Activated T-cell treated with anti-CD3 and anti-CD28 coated beads for 48 hours (primary cell): ENCODE results near the gene ARHGEF12.
A peak's percentile ranks its signal among the peaks of the same experiment; 100 is the strongest.

Experiments used
- DNase-seq: peaks from one replicate; pipeline ENCODE4 v3.0.0-alpha.2; 2020; ENCODE audit warnings: low read depth

Gene ARHGEF12, protein sequence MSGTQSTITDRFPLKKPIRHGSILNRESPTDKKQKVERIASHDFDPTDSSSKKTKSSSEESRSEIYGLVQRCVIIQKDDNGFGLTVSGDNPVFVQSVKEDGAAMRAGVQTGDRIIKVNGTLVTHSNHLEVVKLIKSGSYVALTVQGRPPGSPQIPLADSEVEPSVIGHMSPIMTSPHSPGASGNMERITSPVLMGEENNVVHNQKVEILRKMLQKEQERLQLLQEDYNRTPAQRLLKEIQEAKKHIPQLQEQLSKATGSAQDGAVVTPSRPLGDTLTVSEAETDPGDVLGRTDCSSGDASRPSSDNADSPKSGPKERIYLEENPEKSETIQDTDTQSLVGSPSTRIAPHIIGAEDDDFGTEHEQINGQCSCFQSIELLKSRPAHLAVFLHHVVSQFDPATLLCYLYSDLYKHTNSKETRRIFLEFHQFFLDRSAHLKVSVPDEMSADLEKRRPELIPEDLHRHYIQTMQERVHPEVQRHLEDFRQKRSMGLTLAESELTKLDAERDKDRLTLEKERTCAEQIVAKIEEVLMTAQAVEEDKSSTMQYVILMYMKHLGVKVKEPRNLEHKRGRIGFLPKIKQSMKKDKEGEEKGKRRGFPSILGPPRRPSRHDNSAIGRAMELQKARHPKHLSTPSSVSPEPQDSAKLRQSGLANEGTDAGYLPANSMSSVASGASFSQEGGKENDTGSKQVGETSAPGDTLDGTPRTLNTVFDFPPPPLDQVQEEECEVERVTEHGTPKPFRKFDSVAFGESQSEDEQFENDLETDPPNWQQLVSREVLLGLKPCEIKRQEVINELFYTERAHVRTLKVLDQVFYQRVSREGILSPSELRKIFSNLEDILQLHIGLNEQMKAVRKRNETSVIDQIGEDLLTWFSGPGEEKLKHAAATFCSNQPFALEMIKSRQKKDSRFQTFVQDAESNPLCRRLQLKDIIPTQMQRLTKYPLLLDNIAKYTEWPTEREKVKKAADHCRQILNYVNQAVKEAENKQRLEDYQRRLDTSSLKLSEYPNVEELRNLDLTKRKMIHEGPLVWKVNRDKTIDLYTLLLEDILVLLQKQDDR (N-terminal part only)

DNA sequence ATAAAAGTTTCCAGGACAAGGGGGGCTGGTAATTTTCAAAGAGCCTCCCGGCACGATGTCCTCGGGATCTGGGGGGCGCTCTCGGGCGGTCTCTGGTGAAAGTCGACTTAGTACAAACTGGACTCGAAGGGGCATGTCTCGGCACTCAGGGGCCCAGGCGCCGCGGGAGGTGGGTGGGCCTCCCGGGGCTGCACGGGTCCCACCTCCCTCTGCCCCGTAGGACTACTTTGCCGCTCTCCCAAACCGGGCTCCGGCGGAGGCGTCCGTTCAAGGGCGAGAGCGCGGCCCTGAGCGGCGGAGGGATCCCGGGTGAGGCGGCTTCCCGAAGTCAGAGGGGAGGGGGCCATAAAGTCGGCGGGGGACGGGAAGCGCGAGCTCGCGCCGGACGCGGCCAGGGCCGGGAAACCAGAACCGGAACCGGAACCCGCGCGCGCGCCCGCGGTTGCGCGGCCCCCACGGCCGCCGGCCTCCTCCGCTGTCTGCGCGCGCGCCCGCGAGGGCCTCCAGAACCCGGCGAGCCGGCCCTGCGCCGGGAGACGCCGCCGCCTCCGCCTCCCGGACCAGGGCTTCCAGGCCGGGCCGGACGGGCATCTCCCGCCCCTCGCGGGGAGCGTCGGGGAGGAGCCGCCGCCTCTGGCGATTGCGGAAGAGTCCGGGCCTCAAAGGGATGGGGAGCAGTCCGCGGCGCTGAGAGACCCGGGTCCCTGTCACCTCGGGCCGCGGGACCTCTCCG, at the start of gene ARHGEF12:
Gene ARHGEF12, plus strand, starts transcription at position 506 of the 733 bp plus-strand sequence. CDS start 831 bp downstream, outside the sequence.
- DNase-seq, result peak; percentile 83

DNA sequence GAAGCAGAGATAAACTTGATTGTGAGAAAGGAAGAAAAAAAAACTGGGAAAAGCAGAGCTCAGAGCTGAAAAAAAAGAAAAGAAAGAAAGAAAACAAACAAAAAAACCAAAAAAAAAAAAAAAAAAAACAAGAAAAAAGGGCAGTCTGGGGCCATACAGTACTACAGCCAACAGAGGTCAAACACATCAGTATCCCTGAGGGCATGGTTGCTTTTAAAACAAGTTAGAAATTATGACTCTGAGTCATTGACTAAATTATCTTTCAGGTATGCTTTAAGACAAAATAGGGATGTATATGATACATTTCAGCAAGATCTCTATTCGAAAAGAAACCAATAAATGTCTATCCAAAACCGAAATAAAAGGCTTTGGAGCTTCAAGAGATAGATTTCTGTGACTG, 48.2 kb upstream of the ARHGEF12 start:
- DNase-seq, result no peak

DNA sequence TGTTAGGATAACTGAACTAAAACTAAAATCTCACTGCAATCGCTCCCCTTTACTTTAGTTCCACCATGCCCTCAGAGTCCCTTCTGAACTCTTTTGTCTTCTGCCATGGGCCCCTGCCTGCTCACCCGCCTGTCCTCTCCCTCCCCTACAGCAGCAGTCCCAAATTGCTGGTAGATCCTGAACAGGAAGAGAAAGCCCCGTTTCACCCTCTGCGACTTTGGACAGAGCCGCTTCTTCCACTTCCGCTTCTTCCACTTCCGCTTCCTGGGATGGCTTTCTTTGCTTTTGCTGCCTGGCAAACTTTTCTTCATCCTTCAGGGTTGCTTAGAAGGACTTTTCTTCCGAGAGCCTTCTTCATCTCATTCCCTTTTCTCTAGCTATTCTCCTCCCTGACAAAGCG, 46.8 kb upstream of the ARHGEF12 start:
- DNase-seq, result no peak

DNA sequence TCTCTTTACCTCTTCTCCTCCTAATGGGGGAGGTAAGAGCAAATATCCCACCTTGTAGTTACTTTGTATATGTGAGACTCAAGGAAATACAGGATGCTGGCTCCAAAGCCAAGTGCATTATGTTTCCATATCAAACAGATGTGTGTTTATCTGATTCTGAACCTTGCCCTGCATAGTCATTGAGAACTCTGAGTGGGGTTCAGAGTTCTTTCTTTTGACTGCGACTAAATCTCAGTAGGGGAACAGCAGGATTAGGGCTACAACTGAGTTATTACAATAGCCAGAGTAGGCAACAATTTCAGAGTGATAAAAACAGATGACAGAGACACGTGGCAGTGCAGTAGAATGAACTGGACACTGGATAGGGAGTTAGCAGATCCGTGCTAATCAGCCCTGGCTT, 45.3 kb upstream of the ARHGEF12 start:
- no peak for DNase-seq

DNA sequence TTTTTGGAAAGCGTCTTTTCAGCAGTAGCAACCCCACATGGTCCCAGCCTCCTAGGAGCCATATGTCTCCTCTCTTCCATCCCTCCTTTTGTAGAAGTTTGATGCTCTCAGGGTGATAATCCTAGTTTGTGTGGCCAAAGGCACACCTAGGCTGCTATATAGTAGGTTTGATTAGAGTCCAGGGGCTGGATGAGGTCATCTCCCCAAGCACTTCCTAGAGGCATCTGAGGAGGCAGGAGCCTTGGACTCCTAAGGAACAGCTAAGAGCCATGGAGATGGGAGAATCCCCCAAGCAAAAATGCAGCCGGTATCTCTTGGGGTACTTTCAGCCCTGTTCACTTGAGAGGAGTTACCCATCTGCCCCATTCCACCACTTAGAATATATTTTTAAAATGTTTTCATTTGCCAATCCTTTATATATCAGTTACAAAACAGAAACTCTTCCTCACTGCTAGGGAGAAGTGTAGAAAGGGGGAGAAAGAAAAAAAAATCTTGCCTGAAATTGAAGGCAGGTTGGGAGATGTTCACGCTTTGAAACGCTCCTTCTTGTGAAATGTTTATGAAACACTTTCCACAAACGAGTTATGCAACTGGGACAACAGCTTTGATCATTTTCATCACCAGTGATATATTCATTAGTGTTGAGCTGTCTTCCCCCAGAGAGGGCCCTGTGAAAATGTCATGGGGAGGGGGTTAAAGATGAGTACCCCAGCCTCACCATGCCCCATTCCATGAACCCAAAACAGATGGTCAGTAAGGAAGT, 43.0 kb upstream of the ARHGEF12 start:
- no peak for DNase-seq

DNA sequence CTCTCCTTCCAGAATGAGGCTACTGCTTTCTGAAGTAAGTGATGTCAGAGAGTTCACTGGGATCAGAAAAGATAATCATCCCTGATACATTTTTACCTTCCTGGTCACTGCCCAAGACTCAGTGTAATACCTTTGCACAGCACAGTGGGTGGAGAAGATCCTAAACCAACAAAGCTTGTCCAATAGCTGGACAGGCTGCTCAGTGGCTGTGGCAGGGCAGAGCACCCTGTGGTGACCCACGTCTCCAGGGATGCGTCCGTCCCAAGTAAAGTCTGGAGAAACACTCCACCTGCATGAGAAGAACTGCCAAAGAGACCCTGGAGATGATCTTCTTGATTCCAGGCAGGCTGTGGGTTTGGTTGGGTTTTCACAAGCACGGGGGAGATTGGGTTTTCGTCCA, 42.1 kb upstream of the ARHGEF12 start:
- DNase-seq, result no peak

DNA sequence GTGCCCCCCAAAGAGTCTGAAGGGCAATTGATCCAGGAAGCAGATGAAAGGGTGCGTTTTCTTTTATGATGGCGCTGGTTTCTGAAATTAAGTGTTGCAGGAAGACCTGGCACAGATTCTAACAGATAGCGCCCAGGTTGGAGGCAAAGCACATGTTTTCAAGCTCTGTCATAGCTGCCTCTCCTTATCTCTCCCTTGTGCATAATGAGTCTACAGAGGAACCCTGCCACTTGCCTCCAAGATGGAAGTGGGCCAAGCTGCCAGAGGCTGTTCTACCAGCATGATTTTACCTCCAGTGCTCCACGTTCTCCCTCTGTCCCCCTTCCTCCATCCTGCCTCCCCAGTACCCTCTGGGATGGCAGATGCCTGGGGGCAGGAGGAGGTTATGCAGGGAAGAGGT, 41.1 kb upstream of the ARHGEF12 start:
- no peak for DNase-seq

DNA sequence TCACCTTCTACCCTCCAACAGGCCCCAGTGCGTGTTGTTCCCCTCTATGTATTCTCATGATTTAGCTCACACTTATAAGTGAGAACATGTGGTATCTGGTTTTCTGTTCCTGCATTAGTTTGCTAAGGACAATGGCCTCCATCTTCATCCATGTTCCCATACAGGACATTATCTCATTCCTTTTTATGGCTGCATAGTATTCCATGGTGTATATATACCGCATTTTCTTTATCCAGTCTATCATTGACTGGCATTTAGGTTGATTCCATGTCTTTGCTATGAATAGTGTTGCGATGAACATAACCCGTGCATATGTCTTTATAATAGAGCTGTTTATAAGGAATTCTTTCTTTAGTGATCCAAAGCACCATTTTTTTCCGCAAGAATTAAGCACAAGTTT, 39.7 kb upstream of the ARHGEF12 start:
- no peak for DNase-seq

DNA sequence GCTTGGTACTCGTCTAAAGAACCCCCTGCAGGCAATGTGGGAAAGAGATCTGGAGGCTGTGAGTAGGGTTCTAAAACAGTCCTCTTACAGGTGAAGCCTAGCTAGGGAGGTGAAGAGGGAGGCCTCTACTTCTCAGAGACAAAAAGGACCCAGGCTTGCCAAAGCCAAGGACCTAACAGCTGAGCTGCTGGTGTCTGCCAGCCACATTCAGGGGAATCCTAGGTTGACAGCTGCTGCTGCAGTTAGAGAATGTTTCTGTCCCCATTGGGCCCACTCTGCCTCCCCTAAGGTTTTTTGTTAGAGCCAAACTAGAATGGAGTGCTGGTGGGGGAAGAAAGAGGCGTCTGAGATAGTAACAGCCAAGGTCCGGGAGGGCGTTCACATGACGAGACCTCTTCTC, 37.8 kb upstream of the ARHGEF12 start:
- DNase-seq, result no peak

DNA sequence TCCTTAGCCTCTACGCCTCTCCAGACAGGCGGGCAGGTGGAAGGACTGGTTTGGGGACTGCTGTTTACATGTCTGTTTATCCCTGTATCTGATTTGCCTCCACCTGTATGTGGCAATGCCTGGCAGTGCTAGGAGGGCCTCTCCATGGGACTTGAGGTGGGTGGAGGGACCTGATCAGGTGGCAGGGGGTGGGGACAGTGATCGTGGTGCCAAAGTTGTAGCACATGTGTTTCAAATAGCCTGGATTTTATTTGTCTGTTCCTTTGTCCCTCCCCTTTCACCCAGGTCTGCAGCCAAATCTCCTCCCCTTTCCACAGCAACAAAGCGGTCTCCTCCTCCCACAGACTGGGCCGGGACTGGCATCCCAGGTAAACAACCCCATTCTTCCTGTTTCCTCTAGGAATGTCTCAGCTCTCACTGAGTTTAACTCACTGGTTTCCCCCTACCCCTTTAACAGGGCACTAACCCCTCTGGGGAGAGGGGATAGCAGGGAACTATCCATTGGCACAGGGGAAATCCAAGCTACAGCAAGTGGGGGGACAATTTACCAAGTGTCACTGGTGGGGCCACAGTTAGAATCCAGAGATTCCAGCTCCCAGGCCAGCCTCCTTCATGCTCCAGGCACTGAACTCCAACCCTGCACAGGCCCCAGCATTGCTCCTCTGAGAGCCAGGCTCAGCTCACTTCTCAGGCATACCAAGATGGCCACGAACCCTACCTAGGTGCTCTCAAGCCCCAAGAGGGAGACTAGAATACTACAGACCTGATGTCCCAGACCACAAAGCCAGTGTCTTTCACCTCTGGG, 34.0 kb upstream of the ARHGEF12 start:
- no peak for DNase-seq

DNA sequence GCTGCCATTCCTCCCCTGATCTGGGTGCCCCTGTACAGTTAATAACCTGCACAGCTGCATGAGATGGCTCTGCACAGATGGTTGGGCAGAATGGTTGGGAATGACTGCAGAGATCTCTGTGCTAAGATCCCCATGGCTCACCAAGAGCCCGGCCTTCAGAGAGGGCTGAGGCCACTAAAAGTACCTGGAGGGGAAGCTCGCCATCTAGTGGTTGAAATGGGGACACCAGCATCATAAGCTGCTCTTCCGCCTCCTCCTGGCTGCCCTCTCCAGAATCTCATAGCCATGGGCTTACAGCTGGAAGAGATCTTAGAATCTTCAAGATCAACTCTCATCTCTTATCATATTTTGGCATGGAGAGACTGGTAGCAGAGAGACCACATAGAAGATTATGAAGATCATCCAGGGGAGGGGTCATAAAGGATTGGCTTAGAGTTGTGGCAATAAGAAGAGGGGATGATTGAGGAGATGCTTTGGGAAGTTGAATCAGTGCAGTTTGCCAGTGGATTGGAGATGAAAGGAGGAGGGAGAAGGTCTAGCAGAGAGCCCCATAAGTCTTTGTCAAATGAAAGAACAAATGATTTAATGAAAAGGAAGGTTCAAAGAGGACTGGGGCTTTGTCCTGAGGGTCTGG, 33.1 kb upstream of the ARHGEF12 start:
- DNase-seq, result peak; percentile 27

DNA sequence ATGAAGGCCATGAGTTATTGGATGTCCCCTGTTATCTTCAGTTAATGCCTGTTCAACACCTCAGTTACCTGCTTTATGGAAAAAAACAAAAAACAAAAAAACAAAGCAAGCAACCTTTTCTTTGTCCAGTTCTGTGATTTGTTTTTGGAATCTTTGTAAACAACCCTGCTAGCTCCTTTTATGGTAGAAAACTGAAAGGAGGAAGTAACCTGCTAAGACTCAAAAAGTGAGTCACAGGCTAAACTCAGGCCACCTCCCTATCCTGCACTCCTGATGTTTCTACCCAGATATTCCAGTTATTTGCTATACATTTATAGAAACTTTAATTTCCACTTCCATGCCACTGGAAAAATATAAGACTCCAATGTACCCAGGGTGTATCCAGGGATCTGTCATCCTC, 31.7 kb upstream of the ARHGEF12 start:
- DNase-seq, result no peak

DNA sequence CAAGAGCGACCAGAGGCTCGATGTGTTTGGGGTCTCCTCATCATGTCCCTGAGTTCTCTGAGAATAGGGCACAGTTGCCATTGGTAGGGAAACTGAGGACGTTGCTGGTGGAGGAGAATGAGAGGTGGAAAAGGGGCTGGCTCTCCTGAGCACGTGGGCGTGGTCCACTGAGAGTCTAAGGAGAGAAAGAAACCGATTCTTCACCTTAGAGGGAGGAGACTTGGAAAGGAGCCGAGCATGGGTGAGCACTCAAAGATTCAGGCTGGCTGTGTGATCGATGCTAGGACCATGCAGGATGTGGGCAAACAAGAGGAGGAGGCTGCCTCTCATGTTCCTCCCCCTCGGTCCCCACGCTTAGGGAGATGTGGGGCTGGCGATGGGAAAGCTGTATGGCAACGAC, 30.9 kb upstream of the ARHGEF12 start:
- no peak for DNase-seq

DNA sequence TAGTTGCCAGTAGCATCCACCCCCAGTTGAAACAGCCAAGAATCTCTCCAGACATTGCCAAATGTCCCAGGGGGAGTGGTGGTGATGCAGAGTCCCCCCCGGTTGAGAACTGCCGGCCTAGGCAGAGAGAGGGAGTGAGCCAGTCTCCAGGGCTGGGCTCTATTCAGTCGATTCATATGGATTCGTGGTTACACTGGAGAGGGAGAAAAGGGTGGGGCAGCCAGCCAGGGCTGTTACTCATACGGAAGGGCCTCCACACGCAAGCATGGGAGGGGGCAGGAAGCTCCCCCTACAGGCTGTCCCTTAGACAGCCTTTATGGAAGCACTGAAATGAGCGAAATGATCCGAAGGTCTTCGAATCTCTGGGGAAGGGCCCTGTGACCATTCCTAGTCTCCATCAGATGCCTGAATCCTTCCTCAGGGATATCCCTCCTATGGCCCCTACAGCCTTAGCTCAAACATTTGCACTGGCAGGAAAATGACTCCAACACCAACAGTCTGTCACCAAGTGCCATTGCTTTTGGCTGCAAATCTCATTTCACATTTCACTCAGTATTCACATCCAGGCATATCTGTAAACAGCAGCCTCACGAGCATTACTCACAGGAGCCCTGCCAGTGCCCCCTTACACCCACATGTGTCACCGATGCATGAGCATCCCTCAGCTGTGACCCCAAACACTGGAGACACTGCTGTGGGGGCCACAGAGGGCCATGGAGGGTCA, 29.5 kb upstream of the ARHGEF12 start:
- DNase-seq, result no peak

DNA sequence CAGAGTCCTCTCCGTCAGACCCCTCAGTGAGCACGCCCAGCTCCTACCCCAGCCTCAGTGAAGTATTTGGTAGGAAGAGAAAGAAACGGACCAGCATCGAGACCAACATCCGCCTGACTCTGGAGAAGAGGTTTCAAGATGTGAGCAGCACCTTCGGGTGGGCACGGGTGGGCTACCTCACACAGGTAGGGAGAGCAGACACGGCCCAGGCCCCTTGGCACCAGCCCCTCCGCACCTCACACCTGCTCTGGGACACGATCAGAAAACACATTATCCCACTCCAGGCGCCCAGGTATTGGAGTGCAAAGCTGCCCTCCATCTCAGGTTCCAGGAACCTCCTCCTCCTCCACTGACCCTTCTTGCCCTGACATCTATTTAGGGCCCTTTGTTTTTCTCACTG, 28.7 kb upstream of the ARHGEF12 start:
- DNase-seq, result no peak

DNA sequence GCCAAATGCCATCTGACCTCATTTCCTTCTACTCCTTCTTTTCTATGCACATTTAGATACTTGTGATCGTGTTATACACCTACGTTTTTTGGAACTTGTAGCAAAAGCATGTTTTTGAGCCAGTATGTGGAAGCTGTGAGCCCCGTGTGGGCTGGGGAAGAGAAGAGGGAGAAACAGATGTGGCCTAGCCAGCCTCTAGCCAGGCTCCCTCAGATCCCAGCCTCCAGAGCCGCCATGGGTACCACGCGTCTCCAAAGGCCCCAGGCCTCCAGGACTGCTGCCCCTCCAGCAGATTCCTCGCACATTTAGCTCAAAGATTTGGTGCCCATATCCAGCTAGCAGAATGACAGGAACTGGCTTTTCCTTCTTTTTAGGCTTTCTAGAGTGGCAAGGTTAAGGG, 28.1 kb upstream of the ARHGEF12 start:
- DNase-seq, result no peak

DNA sequence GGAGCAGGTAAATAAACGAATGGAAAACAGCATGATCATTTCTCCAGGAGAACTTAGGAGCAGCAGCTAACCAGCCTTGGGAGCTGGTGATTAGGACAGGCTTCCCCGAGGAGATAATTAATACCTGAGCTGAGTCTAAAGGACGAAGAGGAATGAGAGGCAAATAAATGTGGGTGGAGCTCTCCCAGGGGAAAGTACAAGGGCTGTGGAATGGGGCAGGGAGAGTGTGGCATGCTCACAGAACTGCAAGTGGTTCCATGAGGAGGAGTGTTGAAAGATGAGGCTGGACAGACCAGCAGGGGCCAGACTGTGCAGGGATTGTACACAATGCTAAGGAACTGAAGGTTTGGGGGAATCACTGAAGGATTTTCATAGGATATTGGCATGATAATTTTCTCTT, 25.3 kb upstream of the ARHGEF12 start:
- no peak for DNase-seq

DNA sequence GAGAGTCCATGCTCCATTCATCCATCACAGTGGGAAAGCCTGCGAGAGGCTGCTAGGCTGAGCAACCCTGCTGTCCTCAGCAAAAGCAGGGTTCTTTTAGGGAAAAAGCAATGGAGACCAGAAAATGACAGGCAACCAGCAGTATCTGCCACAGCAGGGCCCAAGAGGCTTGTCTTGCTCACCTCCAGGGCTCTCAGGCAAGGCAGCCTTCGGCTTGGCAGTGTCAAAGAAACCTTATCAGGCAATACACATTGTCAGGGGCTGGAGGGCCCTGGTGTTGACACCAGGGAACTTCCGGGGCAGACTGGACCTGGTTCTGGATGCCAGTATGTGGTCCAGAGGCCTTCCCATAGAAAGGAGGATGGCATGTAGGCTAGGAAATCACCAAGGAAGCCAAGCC, 21.4 kb upstream of the ARHGEF12 start:
- DNase-seq, result no peak
